Lung (tissue), 12 donors: ENCODE data around the gene ULBP2. TPM values are rescaled to one million over a fixed set of nuclear protein-coding genes. Genes with fewer than 3 reads are reported as not detected.
"Not testable (repeated sequence)": the region's sequence is repeated elsewhere in the genome, so short reads cannot be mapped to it uniquely, and the experiment has no call there.

Experiments used
- ATAC-seq: fragments of 200-7000 bp; cut with Tn5 transposase; one replicate; pipeline ENCODE4 v1.9.1; 2020; ENCODE audit warnings: moderate number of reproducible peaks; ENCODE audit not compliant: insufficient read depth, low FRiP score
- DNase-seq, 3 donors: peaks; one replicate each; pipeline ENCODE4 v3.0.0-alpha.2; 2013 to 2017
- H3K27ac ChIP-seq, 2 donors: one replicate each; pipeline ENCODE4 v1.5.1; 2013; ENCODE audit warnings: mild to moderate bottlenecking in 2 of 2, moderate library complexity in 2 of 2, control low read depth in 1 of 2, inconsistent platforms in 1 of 2, low read depth in 1 of 2, low read length in 1 of 2
- H3K27me3 ChIP-seq, 3 donors: one replicate each; pipeline ENCODE4 v1.5.1; 2013; ENCODE audit warnings: low read length in 2 of 3; ENCODE audit not compliant: control insufficient read depth in 3 of 3, insufficient read depth in 3 of 3
- H3K36me3 ChIP-seq, 4 donors: one replicate each; pipeline ENCODE4 v1.5.1; 2013; ENCODE audit warnings: low read length in 4 of 4, mild to moderate bottlenecking in 1 of 4, moderate library complexity in 1 of 4; ENCODE audit not compliant: control insufficient read depth in 4 of 4, insufficient read depth in 4 of 4
- H3K4me1 ChIP-seq, 5 donors: one replicate each; pipeline ENCODE4 v1.5.1; 2013; ENCODE audit warnings: low read length in 5 of 5, mild to moderate bottlenecking in 2 of 5, moderate library complexity in 1 of 5; ENCODE audit not compliant: control insufficient read depth in 5 of 5, insufficient read depth in 5 of 5
- H3K4me3 ChIP-seq: one replicate; pipeline ENCODE4 v1.5.1; 2013; ENCODE audit warnings: mild to moderate bottlenecking, control low read depth, moderate library complexity
- H3K9ac ChIP-seq, 2 donors: one replicate each; pipeline ENCODE4 v1.5.1; 2013; ENCODE audit warnings: low read length in 2 of 2, control low read depth in 1 of 2; ENCODE audit not compliant: insufficient read depth in 1 of 2
- H3K9me3 ChIP-seq, 4 donors: one replicate each; pipeline ENCODE4 v1.5.1; 2013; ENCODE audit warnings: low read length in 3 of 4, mild to moderate bottlenecking in 1 of 4, moderate library complexity in 1 of 4; ENCODE audit not compliant: control insufficient read depth in 4 of 4, insufficient read depth in 3 of 4
- WGBS, 2 donors: extraction: QIAGEN DNeasy Blood & Tissue Kit; methylation state at CpG; one replicate each; pipeline ENCODE4 v1.1.7; 2013; 5-methylcytosine and 5-hydroxymethylcytosine counted together
- polyA plus RNA-seq, 2 donors: library from polyadenylated mRNA; stranded (reverse); fragments of 200-250 nt; gene quantifications; one replicate each; pipeline ENCODE4 v1.2.1, GENCODE V29; 2013
- total RNA-seq, 2 donors: library from RNA; depleted of rRNA in 1 of 2; stranded (reverse); fragments of >200 nt in 1 of 2; gene quantifications; one replicate each; pipeline ENCODE4 v1.2.1, GENCODE V29; 2014 to 2021
- TF ChIP-seq, protein P1 (sequence below): IDR thresholded peaks from 2 replicates; pipeline ENCODE4 v1.5.1; 2012; ENCODE audit warnings: mild to moderate bottlenecking; ENCODE audit errors: control extremely low read depth, extremely low read depth
- donor health status: control.
- donor health status: control.
- donor health status: Bipolar disorder and iron deficiency.
- donor health status: healthy.
- donor health status: DM: yes; HTN: yes; CAD: no.

The ULBP2 gene
- total and polyA plus RNA-seq, 4 donors = 1.2 to 6.2 (median 2.7) TPM

DNA sequence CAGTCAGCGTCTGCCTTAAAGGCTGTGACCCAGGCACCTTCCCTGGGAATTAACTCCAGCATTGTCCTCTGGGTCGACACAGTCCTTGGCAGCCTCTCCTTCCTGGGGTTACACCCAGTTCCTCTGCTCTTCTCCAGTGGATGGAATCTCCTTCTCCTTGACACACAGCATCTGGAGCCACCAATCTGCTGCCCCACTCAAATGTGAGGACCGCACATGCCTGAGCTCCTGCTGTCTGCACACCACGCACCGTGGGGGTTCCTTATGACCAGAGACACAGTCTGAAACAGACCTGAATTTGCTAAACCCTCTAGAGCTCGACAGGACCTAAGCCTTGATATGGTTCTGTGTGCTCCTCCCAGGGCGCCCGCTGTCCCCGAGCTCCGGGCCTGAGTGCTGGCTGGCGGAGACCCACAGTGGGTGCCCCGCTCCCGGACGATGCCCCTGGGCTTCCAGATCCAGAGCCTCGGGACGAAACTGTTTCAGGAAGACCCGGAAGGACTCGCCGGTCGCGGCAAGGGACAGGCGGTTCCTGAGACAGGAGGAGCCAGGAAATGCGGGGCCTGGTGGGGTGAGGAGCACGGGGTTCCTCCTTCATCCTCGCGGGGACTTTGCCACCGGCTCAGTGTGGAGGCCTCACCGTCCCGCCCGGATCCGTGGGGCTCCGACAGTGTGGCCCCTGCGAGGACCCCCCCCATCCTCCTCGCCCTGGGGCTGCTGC is 16.4 kb upstream of the ULBP2 start:
- peak overlapping the region in 1 of 2 donors; percentile 55 for H3K27ac ChIP-seq
- H3K4me1 ChIP-seq = peaks cover 0 to 18% (median 0%) of the 10 kb centered on the region in 5 donors
- 10 to 12% methylated on average over 34 of the region's 34 CpGs for WGBS, 2 donors
- peak overlapping the region; percentile 12 for H3K4me3 ChIP-seq
- peak; percentile 34 to 48 (median 35) for DNase-seq
- no peaks in the 10 kb centered on the region for H3K36me3 ChIP-seq
- peaks cover 0 to 2% (median 0%) of the 10 kb centered on the region in 4 donors for H3K9me3 ChIP-seq
- H3K9ac ChIP-seq = no peak overlapping the region
- TF ChIP-seq, protein P1, sequence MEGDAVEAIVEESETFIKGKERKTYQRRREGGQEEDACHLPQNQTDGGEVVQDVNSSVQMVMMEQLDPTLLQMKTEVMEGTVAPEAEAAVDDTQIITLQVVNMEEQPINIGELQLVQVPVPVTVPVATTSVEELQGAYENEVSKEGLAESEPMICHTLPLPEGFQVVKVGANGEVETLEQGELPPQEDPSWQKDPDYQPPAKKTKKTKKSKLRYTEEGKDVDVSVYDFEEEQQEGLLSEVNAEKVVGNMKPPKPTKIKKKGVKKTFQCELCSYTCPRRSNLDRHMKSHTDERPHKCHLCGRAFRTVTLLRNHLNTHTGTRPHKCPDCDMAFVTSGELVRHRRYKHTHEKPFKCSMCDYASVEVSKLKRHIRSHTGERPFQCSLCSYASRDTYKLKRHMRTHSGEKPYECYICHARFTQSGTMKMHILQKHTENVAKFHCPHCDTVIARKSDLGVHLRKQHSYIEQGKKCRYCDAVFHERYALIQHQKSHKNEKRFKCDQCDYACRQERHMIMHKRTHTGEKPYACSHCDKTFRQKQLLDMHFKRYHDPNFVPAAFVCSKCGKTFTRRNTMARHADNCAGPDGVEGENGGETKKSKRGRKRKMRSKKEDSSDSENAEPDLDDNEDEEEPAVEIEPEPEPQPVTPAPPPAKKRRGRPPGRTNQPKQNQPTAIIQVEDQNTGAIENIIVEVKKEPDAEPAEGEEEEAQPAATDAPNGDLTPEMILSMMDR = no peak
- ATAC-seq = no peak
- H3K27me3 ChIP-seq = peaks cover 0 to 16% (median 15%) of the 10 kb centered on the region in 3 donors

- Histone ChIP-seq H3K36me3 (no peaks in the 10 kb centered on the region), H3K9ac (peak overlapping the region; percentile 16 to 38), H3K4me1 (peaks cover 0 to 18% (median 0%) of the 10 kb centered on the region in 5 donors), H3K4me3 (peak overlapping the region; percentile 12), H3K27me3 (peaks cover 0 to 21% (median 21%) of the 10 kb centered on the region in 3 donors), H3K27ac (peak overlapping the region in 1 of 2 donors; percentile 55), H3K9me3 (peaks cover 0 to 2% (median 0%) of the 10 kb centered on the region in 4 donors)
- DNase-seq (peak; percentile 89 to 90 (median 90)), ATAC-seq (peak; percentile 88)
- TF ChIP-seq, protein P1 = peak; percentile 93
- 3% methylated on average over 30 to 31 of the region's 31 CpGs for WGBS, 2 donors
Measured at GRCh38 chr6:149925974-149926777, 15.6 kb upstream of the ULBP2 start.

GRCh38 chr6:149927025-149927424 is 14.8 kb upstream of the ULBP2 start:
- not testable (repeated sequence) for H3K4me3 ChIP-seq, H3K9me3 ChIP-seq, H3K9ac ChIP-seq, ATAC-seq, H3K27ac ChIP-seq, DNase-seq, H3K36me3 ChIP-seq
- WGBS, 2 donors = 80 to 87% methylated on average over 4 of the region's 4 CpGs
- H3K27me3 ChIP-seq = peaks cover 0 to 28% (median 24%) of the 10 kb centered on the region in 3 donors
- peaks cover 0 to 18% (median 0%) of the 10 kb centered on the region in 5 donors for H3K4me1 ChIP-seq

DNA sequence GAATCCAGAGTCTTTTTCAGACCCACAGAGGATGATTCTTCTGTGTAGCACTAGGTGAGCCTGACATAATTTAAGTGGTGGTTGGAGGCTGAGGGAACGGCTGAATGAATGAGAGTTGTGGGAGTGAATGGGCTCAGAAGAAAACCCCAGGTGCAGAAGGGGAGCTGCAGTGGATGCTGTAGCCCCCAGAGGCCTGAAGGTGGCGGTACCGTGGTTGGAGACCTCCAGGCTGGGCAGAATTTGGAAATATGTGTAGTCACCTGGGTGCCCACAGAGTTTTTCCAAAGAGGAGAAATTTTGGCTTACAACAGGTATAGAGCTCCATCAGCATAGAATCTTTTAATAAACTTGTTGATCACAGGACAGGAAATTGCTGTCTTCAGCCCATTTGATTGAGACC is 12.4 kb upstream of the ULBP2 start:
- H3K27ac ChIP-seq = no peak overlapping the region
- no peak overlapping the region for H3K4me3 ChIP-seq
- H3K27me3 ChIP-seq = peaks cover 0 to 36% (median 33%) of the 10 kb centered on the region in 3 donors
- no peaks in the 10 kb centered on the region for H3K9me3 ChIP-seq
- TF ChIP-seq, protein P1 = no peak
- 5 to 14% methylated on average over 3 of the region's 3 CpGs for WGBS, 2 donors
- H3K4me1 ChIP-seq = peaks cover 0 to 9% (median 0%) of the 10 kb centered on the region in 5 donors
- no peak for DNase-seq
- no peak overlapping the region for H3K9ac ChIP-seq
- no peaks in the 10 kb centered on the region for H3K36me3 ChIP-seq
- no peak for ATAC-seq
